GM19438 (cell line): Measurements from ENCODE around the gene ARL11.
A peak's percentile ranks its signal among the peaks of the same experiment; 100 is the strongest.
"Not testable (repeated sequence)": the region's sequence is repeated elsewhere in the genome, so short reads cannot be mapped to it uniquely, and the experiment has no call there.

ENCODE experiments used
- ATAC-seq: cut with Tn5 transposase; IDR thresholded peaks from one replicate; pipeline ENCODE4 v1.9.1; 2021; ENCODE audit warnings: low read depth; ENCODE audit not compliant: unreplicated experiment

ARL11 gene

DNA sequence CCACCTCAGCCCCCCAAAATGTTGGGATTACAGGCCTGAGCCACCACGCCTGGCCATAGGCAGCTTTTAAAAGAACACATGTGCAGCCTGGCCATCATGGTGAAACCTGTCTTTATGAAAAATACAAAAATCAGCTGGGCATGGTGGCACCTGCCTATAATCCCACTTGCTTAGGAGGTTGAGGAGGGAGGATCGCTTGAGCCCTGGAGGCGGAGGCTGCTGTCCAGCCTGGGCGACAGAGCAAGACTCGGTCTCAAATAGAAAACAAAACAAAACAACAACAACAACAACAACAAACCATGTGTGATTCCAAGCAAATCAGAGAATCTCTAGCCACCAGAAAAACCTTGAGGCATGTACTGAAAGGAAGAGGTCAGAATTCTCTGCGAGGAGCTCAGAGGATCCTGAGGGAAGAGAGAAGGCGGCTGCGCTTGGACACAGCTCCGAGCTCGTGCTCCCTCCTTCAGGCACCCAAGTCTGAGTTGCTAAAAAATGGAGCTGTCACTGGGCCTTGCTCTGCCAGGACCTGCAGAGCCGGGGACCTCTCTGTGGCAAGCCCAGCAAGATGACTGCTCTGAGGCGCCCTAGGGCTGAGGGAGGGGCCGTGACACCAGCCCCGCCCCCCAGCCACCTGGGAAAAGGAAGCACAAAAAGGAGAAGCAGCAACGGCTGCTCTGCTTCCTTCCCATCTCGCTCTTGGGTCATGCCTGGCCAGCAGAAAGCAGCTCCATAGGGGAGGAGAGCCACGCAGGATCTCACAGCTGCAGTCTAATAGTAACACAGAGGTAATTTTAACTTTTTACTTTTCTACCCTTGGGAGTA lies at the start of gene ARL11:
Gene ARL11 (plus strand): TSS at position 677 of the 822 bp plus-strand sequence. CDS start 1,941 bp downstream, outside the sequence.
- peak; percentile 98 for ATAC-seq

DNA sequence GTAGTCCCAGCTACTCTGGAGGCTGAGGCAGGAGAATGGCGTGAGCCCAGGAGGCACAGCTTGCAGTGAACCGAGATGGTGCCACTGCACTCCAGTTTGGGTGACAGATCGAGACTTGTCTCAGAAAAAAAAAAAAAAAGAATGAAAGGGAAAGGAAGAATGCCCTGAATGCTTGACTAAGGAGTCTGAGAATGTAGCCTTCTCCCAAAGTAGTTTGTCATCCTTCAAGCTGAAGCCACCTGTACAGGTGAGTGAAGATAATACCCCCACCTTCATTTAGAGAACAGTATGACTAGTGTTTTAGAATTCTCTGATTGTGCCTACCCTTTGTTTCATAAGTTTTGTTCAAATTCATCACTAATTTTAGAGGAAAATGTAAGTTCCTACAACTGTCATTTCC lies 48.8 kb upstream of the ARL11 start:
- no peak for ATAC-seq

DNA sequence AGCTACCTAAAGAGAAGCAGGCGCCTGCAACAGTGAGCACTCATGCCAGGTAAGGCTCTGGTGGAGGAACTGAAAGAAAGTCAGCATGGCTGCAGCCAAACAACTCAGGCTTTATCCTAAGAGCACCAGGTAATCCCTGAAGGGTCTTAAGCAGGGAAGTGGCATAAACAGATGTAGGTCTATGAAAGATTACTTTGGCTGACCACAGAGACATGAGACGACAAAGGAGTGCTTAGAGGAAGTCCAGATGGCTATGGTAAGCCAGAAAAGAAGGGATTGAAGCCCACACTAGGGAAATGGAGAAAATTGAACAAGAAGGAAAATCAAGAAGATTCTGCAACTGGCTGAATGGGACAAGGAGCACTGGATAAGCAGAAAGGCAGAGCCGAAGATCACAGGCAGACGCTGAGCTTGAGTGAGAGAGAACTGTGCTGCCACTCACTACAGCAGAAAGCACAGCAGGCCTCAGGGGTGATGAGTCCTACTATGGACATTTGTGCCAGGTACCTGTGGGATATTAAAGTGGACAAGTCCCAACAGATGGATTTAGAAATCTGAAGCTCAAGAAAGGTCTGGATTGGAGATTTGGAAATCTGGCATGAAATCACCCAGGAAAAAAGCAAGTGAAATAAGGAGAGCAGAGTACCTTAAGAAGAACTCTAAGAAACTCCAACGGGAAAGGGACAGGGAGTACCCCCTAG lies 47.2 kb upstream of the ARL11 start:
- ATAC-seq = no peak

DNA sequence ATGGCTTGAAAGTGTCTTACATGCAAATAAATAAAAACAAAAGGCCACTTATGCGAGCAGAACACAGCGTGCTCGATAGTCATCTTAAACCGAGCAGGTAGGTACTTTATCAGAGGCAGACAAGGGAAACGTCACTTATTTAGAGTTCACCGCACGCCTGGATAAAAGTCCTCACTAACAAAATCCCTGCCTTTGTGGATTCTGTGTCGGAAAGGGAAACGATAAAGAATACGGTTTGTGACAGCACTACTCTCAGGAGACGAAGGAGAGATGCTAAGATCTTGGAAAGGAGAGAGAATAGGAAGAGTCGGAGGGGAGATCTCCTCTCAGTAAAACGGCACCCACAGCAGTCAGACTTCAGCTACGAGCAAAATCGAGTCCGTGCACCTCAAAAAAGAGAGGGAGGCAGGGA lies 43.5 kb upstream of the ARL11 start:
- peak; percentile 17 for ATAC-seq

DNA sequence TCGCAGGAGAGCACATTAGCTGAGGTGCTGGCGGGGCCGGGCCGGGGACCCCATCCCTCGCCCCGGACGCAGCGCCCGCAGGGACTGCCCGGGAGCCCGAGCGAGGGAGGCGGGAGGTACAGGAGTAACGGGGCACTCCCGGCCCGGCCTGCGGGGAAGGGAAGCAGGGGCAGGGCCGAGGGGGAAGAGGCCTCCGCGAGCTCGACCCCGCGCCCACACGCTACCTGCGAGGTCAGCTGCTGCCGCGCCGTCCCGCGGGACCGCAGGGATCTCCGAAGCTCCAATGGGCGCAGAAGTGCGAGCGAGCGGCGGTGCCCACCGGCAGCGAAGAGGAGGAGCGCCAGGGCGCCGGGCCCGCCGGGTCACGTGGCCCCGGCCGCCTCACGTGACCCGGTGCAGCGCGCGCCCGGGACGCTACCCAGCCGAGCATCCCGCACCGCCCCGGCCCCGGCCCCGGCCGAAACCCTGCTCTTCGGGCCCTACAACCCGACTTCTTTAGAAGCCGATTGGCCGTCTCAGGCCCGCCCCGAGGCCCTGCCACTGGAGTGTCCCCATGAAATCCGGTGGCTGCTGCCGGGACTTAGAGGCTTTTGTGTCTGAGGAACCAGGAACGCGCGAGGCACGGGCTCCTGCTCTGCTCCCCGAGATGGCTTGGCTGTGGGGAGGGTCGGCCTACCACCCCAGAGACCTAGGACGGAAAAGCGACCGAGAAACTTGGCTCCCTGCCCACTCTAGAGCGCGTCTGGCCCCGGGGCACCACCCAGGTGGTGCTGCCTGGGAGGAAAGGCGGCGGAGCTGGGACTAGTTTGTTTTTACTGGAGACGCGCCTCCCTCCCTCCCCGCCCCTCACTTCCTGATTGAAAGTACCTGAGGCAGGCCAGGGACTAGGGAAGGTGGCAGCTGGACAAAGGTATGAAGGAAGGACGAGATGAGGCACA lies 42.8 kb upstream of the ARL11 start, which contains the start of gene RCBTB1:
Gene RCBTB1 (minus strand): TSS at position 339 of the 938 bp plus-strand sequence. CDS start 18,279 bp downstream, outside the sequence.
- ATAC-seq = peak; percentile 91

DNA sequence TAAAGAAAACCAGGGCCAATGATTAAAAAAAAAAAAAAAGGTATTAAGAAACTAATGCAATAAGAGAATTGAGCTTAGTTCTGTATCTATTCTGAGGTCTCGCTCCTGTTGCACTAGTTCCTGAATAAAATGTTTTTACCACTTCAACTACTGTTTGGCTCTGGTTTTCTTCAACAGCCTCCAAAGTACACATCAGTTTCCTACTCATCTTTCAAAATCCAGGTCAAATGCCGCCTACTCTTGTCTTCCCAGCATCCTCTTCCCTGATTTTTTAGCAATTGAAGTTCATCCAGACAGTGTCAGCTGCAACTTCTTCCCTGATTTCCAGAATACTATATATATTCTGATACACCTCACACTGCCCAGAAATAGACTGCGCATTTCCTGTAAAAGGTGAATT lies 41.6 kb upstream of the ARL11 start:
- ATAC-seq = no peak

DNA sequence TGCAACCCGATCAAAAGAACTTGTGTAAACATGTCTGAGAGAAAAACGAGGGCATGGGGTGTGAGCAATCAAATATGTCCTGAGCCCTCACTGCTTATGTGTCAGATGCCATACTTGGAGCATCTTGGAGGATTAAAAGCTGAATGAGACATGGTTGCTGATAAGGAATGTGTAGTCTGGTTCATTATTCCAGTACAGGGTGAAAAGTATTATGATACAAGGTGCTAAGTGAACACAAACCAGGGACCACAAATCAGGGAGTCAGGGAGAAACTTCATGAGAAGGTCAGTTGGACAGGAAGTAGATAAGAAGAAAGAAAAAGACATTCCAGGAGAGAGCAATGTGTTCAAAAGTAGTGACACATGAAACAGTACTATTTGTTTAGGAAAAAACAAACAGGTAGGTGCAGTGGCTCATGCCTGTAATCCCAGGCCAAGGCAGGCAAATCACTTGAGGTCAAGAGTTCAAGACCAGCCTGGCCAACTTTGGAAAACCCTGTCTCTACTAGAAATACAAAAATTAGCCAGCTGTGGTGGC lies 40.9 kb upstream of the ARL11 start:
- no peak for ATAC-seq

DNA sequence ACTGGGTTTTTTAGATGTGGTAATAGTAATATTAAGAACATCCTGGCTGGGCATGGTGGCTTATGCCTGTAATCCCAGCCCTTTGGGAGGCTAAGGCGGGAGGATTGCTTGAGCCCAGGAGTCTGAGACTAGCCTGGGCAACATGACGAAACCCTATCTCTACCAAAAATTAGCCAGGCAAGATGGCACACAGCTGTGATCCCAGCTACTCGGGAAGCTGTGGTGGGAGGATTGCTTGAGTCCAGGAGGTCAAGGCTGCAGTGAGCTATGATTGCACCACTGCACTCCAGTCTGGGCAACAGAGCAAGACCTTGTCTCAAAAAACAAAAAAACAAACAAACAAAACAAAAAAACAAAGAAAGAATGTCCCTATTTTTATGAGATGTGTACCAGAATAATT lies 37.6 kb upstream of the ARL11 start:
- ATAC-seq = not testable (repeated sequence)

DNA sequence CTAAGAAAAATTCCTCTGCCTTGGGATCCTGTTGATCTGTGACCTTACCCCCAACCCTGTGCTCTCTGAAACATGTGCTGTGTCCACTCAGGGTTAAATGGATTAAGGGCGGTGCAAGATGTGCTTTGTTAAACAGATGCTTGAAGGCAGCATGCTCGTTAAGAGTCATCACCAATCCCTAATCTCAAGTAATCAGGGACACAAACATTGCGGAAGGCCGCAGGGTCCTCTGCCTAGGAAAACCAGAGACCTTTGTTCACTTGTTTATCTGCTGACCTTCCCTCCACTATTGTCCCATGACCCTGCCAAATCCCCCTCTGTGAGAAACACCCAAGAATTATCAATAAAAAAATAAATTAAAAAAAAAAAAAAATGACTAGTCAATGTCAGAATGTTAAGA lies 34.4 kb upstream of the ARL11 start:
- ATAC-seq = not testable (repeated sequence)

DNA sequence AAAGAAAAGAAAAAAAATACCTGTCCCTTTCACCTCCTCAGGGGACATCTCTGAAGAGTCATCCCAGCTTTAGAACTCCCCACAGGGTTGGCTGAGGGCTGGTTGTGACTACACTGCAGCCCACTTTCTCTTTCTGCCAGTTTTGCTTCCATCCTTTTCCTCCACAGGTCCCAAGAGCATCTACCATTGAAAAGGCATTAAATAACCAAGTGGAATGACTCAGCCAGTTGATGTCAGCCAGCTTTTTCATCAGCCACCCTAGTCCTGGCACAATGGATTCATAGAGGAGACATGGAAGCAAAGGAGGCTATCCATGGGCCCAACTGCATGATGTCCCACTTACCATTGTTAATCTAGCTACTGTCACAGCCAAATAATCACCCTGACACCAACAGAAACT lies 33.7 kb upstream of the ARL11 start:
- no peak for ATAC-seq

DNA sequence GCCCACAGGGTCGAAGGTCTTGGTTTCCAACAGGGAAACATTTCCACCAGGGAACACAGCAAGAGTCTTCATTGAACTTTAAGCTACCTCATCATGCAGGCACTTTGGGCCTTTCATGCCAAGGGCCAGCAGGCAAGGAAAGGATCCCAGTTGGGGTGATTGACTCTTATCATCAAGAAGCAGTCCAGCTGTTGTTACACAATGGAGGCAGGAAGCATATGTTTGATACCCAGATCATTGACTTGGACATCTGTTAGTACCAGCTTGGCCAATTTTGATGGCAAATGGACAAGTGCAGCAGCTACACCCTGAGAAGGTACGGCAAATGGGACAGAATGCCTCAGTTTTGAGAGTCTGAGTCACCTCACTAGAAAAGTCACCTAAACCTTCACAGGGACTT lies 32.1 kb upstream of the ARL11 start:
- ATAC-seq = no peak

DNA sequence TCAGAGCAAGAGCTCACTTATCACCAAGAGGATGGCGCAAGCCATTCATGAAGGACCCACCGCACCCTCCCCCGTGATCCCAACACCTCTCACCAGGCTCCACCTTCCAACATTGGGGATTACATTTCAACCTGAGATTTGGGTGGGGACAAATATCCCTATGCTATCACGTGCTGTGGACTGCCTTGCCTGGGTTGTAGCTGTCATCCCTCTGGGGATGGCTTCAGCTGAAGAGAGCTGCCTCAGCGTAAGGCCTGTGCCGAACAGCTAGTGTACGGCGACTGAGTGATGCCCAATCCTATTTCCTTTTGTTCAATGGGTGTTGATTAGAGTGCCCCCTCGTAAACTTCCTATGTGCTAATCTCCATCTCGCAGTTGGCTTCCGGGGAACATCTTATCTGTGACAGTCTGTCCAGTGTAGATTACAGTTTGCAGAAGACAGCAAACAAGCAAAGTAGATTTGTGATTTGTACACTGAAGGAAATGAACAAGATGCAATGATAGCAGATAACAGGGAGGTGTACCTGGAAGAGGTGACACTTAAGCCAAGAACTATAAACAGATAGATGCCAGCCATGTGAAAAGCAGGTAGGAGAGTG lies 31.2 kb upstream of the ARL11 start:
- ATAC-seq = no peak

DNA sequence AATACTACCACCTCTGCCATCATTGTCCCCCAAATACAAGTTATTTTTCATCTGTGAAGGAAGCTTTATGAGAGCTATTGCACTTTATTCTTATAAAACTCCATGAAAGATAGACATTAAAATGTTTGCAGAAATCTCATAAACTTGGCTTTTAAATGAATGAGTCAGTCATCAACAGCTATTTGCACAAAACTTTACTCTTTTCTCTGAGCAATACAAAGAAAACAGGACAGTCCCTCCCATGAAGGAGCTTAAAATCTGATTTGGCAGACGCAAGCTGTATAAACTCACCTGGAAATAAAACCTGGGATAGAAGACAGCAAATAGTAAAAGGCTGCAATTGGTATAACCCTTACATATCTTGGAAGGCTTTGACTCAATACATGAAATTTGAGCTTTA lies 26.3 kb upstream of the ARL11 start:
- ATAC-seq = no peak

DNA sequence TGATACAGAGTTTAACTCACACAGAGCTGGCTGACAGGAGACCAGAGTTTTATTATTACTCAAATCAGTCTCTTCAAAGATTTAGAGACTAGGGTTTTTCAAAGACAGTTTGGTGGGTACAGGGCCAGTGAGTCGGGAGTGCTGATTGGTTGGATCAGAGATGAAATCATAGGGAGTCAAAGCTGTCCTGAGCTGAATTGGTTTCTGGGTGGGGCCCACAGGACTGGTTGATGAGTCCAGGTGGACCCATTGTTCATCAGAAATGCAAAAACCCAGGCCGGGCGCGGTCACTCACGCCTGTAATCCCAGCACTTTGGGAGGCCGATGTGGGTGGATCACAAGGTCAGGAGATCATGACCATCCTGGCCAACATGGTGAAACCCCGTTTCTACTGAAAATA lies 25.7 kb upstream of the ARL11 start:
- not testable (repeated sequence) for ATAC-seq

DNA sequence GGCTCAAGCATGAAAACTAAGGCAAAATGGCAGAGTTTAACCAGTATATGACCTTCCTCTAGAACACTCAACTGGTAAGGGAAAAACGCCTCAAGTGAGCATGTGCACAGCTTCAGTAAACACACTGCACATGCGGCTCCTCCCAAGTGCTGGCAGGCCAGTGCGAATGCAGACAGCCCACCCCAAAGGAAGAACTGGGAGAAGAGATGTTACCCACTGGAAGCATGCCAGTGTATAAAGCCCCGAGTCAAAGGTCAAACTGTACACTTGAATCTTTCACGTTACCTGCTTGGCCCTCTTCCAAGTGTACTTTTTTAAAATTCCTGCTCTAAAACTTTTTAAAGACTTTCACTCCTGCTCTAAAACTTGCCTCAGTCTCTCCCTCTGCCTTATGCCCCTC lies 23.7 kb upstream of the ARL11 start:
- ATAC-seq = no peak

DNA sequence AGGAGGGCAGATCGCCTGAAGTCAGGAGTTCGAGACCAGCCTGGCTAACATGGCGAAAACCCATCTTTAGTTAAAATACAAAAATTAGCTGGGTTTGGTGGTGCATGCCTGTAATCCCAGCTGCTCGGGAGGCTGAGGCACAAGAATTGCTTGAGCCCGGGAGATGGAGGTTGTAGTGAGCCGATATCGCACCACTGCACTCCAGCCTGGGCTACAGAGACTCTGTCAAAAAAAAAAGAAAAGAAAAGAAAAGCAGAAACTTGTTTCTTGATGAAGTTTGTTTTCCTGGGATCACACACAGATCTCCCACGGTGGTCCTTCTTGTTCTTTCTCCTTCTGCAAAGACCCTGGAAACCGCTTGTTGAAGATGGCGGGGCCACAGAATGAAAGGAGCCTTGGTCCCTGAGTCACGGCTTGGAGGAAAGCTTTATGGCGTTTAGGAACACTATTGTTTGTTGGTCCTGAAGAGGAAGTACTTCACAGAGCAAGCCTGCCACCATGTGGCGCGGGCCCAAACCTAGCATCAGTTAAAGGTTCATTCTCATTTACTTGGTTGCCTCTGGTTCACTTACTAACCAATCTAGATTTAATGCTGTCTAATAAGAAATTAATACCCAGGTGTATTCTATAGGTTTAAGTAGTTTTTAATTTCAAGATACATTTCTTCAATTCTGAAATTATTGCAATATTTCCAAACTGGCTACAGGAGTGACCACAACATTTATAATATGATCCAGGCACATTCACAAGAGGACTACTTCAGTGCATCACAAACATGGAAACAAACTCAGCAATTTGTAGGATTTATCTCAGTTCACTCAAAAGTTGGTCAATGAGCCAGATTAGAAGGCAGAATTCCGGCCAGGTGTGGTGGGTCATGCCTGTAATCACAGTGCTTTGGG lies 21.3 kb upstream of the ARL11 start:
- ATAC-seq = peak; percentile 97

DNA sequence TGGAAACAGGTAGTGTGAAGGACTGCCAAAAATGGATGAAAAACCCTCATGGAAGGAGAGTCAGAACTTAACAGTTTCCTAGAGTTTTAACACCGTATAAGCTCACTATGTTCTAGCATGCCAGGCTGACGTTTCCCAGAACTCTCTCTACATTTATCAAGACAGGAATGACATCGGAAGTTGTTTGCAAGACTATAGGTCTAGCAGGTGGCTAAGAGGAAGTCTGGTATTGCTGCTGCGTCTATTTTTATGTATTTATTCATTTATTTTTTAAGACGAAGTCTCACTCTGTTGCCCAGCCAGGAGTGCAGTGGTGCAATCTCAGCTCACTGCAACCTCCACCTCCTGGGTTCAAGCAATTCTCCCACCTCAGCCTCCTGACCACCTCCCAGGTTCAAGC lies 20.5 kb upstream of the ARL11 start:
- ATAC-seq = no peak

DNA sequence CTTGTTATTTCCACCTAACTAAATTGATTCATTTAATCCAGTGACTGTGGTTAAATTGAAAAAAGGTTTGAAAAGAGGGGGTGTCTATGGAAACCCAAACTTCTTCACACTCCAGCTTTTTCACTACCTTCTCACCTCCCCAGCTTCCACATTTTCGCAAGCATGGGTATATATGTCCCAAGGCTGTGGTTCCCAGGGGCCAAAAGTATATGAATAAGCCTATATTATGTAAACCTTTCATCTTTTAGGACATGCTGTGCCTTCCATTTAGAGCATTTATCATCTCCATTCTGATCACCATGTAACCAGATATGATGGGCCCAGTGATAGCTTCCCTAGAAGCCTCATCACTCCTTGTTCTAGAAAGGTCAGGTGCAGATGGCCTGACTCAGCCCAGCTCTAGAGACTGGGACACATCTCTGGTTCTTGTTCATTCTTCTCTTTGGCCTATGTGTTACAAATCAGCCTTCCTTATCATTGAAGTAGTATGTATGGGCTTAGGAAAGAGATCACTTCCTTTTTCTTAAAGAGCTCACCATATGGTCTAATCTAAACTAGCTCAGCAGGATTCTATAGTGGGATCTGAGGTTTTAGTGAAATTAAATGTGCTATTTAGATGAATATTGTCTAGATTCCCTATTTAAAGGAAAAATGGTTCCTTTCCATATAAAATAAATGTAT lies 19.5 kb upstream of the ARL11 start:
- no peak for ATAC-seq

DNA sequence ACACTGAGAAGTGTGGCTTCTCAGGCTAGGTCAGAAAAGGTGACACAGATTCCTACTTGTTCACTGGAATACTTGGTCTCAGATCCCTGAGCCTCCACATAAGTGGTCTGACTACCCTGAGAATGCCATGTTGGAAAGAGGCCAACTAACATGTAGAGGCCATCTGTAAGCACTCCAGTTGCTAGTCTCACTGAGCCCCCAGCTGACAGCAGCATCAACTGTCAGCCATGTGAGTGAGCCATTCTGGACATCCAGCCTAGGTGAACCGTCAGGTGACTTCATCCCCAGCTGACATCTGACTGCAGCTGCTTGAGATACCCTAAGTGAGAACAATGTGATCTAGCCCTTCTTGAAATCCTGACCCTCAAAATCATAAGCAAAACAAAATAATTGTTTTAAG lies 18.1 kb upstream of the ARL11 start:
- ATAC-seq = no peak
